Measurements from ENCODE around the gene GPN2. TPM values are rescaled to one million over a fixed set of nuclear protein-coding genes. Genes with fewer than 3 reads are reported as not detected.
A peak's percentile ranks its signal among the peaks of the same experiment; 100 is the strongest.

GPN2 gene
- total RNA-seq: 31.1 to 33.4 TPM (median 32.3 TPM) in 3 replicates

- TF ChIP-seq CTCF (IDR thresholded peaks at IDR 0.05; ENCODE audit: unreplicated experiment): no peak
- Mint-ChIP-seq H3K9me3 (no peaks in the 10 kb centered on the region), H3K27me3 (ENCODE audit: low read depth) (no peaks in the 10 kb centered on the region), H3K36me3 (peaks cover 31% of the 10 kb centered on the region), H3K4me1 (peaks cover 24% of the 10 kb centered on the region), H3K27ac (peak within 1 kb of the TSS; percentile 97), H3K4me3 (peak within 1 kb of the TSS; percentile 86)
- peak; percentile 43 to 79 for DNase-seq (ENCODE audit: low spot score in 2 of 2, unreplicated experiment in 2 of 2)
These were observed at the start of gene GPN2 for GRCh38 chr1:26889551-26890466. Gene GPN2 (minus strand): TSS chr1:26890283. CDS start chr1:26890096, 187 bp downstream.

- DNase-seq (ENCODE audit: low spot score in 2 of 2, unreplicated experiment in 2 of 2): no peak
- H3K9me3 Mint-ChIP-seq: no peaks in the 10 kb centered on the region
- no peak for TF ChIP-seq CTCF (IDR thresholded peaks at IDR 0.05; ENCODE audit: unreplicated experiment)
- no peak overlapping the region for H3K4me3 Mint-ChIP-seq
- H3K36me3 Mint-ChIP-seq: peaks cover 30% of the 10 kb centered on the region
- no peak overlapping the region for H3K27ac Mint-ChIP-seq
- H3K4me1 Mint-ChIP-seq: no peaks in the 10 kb centered on the region
- H3K27me3 Mint-ChIP-seq (ENCODE audit: low read depth): no peaks in the 10 kb centered on the region
These were observed 48.6 kb upstream of the GPN2 start for GRCh38 chr1:26938659-26939025.

GRCh38 chr1:26938004-26938658 lies 48.0 kb upstream of the GPN2 start:
- TF ChIP-seq CTCF (IDR thresholded peaks at IDR 0.05; ENCODE audit: unreplicated experiment): no peak
- no peaks in the 10 kb centered on the region for H3K9me3 Mint-ChIP-seq
- no peak for DNase-seq (ENCODE audit: low spot score in 2 of 2, unreplicated experiment in 2 of 2)
- peaks cover 27% of the 10 kb centered on the region for H3K36me3 Mint-ChIP-seq
- H3K4me1 Mint-ChIP-seq: no peaks in the 10 kb centered on the region
- H3K4me3 Mint-ChIP-seq: no peak overlapping the region
- H3K27me3 Mint-ChIP-seq (ENCODE audit: low read depth): no peaks in the 10 kb centered on the region
- no peak overlapping the region for H3K27ac Mint-ChIP-seq

- no peak for DNase-seq (ENCODE audit: low spot score in 2 of 2, unreplicated experiment in 2 of 2)
- no peak for TF ChIP-seq CTCF (IDR thresholded peaks at IDR 0.05; ENCODE audit: unreplicated experiment)
- Mint-ChIP-seq H3K9me3 (no peaks in the 10 kb centered on the region), H3K27ac (no peak overlapping the region), H3K27me3 (ENCODE audit: low read depth) (no peaks in the 10 kb centered on the region), H3K4me3 (no peak overlapping the region), H3K4me1 (no peaks in the 10 kb centered on the region), H3K36me3 (peaks cover 23% of the 10 kb centered on the region)
These were observed 46.7 kb upstream of the GPN2 start for GRCh38 chr1:26936823-26937222.

GRCh38 chr1:26932531-26932930 lies 42.4 kb upstream of the GPN2 start:
- H3K27ac Mint-ChIP-seq: no peak overlapping the region
- peaks cover 32% of the 10 kb centered on the region for H3K36me3 Mint-ChIP-seq
- H3K4me1 Mint-ChIP-seq: no peaks in the 10 kb centered on the region
- no peak for DNase-seq (ENCODE audit: low spot score in 2 of 2, unreplicated experiment in 2 of 2)
- H3K9me3 Mint-ChIP-seq: no peaks in the 10 kb centered on the region
- no peak for TF ChIP-seq CTCF (IDR thresholded peaks at IDR 0.05; ENCODE audit: unreplicated experiment)
- H3K27me3 Mint-ChIP-seq (ENCODE audit: low read depth): no peaks in the 10 kb centered on the region
- no peak overlapping the region for H3K4me3 Mint-ChIP-seq
